ENCODE data around the gene CILP2. TPM values are rescaled to one million over a fixed set of nuclear protein-coding genes. Genes with fewer than 3 reads are reported as not detected.

Gene CILP2
- total RNA-seq, 1 donor from 2014 or later, result 0.12 TPM

DNA sequence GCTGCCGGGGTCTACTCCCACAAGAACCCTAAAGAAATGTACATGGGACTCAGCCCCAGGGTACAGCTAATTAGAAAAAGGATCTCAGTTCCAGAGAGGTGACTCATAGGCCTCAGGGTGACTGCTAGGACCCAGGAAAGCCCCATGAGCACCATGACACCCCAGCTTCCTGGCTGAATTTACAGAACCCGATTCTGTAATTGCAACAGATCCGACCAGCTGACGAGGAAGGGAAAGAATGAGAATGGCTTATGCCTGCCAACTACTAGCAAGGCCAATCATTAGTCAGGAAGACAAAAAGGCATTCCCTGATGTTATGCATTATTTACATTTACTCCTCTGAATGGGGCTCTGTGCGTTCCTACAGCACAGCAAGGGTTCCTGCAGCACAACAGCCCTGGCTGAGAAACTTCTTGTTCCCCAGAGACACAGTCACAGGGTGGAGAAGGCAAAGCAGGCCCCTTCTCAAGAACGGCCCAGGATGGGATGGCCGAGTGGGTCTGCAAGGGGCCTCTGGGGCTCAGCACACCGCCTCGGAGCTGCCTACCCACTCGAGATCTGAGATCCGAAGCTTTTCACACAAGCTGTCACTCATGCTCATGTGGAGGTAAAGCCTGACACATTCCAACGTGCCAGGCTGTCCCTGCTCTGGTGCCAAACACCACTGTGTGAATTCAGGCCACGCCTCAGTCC is 53.2 kb downstream of the CILP2 start:
- ATAC-seq, result peak; percentile 59 to 73
- no peak overlapping the region for H3K4me3 ChIP-seq
- H3K36me3 ChIP-seq, result no peaks in the 10 kb centered on the region
- peak overlapping the region; percentile 15 for H3K27ac ChIP-seq
- intact Hi-C loops (cut with DNase I), result no loop called here
- peaks cover 31% of the 10 kb centered on the region for H3K4me1 ChIP-seq
- TF ChIP-seq, protein P1, sequence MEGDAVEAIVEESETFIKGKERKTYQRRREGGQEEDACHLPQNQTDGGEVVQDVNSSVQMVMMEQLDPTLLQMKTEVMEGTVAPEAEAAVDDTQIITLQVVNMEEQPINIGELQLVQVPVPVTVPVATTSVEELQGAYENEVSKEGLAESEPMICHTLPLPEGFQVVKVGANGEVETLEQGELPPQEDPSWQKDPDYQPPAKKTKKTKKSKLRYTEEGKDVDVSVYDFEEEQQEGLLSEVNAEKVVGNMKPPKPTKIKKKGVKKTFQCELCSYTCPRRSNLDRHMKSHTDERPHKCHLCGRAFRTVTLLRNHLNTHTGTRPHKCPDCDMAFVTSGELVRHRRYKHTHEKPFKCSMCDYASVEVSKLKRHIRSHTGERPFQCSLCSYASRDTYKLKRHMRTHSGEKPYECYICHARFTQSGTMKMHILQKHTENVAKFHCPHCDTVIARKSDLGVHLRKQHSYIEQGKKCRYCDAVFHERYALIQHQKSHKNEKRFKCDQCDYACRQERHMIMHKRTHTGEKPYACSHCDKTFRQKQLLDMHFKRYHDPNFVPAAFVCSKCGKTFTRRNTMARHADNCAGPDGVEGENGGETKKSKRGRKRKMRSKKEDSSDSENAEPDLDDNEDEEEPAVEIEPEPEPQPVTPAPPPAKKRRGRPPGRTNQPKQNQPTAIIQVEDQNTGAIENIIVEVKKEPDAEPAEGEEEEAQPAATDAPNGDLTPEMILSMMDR (IDR thresholded peaks at IDR 0.05), result no peak
- no peaks in the 10 kb centered on the region for H3K9me3 ChIP-seq
- DNase-seq, result no peak
- no peaks in the 10 kb centered on the region for H3K27me3 ChIP-seq (ENCODE audit: low read depth)

DNA sequence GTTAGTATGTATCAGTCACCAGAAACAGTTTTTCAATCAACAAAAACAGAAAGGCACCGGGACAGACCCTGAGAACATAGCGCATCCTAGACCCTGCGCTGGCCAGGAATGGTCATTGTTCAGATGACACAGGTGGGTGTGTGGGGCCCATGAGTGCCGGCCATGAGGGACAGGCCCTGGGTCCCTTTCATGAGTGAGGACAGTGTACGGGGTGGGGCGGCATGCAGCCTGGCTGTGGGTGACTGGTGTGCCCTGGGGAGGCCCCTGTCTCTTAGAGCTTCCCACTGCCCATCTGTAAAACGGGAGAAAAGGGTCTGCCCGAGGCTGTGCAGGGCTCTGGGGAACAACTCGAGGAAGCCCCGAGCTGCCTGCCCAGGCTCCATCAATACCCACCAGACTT is 54.6 kb downstream of the CILP2 start:
- ATAC-seq (no peak), DNase-seq (no peak)
- Histone ChIP-seq H3K27ac (no peak overlapping the region), H3K4me3 (no peak overlapping the region), H3K27me3 (ENCODE audit: low read depth) (no peaks in the 10 kb centered on the region), H3K9me3 (no peaks in the 10 kb centered on the region), H3K36me3 (no peaks in the 10 kb centered on the region), H3K4me1 (peaks cover 32% of the 10 kb centered on the region)
- TF ChIP-seq, protein P1 (IDR thresholded peaks at IDR 0.05), result no peak
- intact Hi-C loops (cut with DNase I), result no loop called here

DNA sequence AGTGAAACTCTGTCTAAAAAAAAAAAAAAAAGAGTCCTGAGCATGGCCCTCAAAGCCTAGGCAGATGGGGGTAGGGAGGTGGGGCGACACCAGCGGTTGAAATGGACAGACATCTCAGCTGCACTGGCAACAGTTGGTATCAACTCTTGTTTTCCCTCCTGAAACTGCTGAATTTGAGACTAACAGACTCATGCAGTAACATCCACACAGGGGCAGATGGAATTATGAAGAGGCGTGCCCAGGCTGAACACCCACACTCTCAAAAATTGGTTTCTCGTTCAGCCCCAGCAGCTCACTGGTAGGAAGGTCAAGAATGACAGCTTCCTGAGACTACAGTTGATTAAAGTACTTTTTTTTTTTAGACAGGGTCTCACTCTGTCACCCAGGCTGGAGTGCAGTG is 56.3 kb downstream of the CILP2 start:
- DNase-seq, result no peak
- intact Hi-C loops (cut with DNase I), result no loop called here

DNA sequence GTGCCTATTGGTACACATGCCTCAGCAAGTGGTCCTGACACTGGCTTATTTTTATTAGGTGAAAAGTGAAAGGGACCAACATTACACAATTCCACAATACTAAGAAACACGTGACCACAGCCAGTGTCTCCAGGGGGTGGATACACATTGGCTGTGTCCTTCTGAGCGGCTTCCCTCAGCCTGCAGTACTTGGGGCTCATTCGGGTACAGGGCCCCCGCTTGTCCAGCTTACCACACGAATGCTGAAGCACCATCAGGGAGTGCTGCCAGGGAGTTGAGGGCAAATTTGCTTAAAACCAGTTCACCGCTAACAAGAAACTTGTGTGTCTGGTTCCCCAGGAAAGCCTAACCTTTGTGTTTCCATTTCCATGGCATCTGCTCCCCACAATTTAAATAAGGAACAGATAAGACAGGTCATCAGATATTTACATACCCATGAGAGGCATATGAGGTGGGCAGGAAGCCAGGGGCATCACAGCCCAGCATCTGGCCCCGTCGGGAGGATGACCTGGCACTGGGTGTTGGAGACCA is 57.2 kb downstream of the CILP2 start:
- H3K27me3 ChIP-seq (ENCODE audit: low read depth), result no peaks in the 10 kb centered on the region
- ATAC-seq, result peak; percentile 78 to 83
- no peaks in the 10 kb centered on the region for H3K9me3 ChIP-seq
- peak overlapping the region; percentile 49 for H3K27ac ChIP-seq
- intact Hi-C loops (cut with DNase I), result no loop called here
- TF ChIP-seq, protein P1 (IDR thresholded peaks at IDR 0.05), result no peak
- peaks cover 31% of the 10 kb centered on the region for H3K4me1 ChIP-seq
- DNase-seq, result peak; percentile 65
- H3K36me3 ChIP-seq, result no peaks in the 10 kb centered on the region
- H3K4me3 ChIP-seq, result no peak overlapping the region

More for the DNA sequence above, 56.3 kb downstream of the CILP2 start:
- Histone ChIP-seq H3K9me3 (no peaks in the 10 kb centered on the region), H3K4me3 (no peak overlapping the region), H3K36me3 (no peaks in the 10 kb centered on the region), H3K27me3 (ENCODE audit: low read depth) (no peaks in the 10 kb centered on the region), H3K4me1 (peaks cover 32% of the 10 kb centered on the region), H3K27ac (peak overlapping the region; percentile 49)
- ATAC-seq, result no peak
- TF ChIP-seq, protein P1 (IDR thresholded peaks at IDR 0.05), result no peak

Other genes with a start within 250 kb of the CILP2 start
- 41.4 TPM for gene SUGP1, start 217.8 kb upstream of the CILP2 start, total RNA-seq
- gene MAU2, start 217.4 kb upstream of the CILP2 start, total RNA-seq, result 69.7 TPM
- gene GATAD2A, start 132.6 kb upstream of the CILP2 start, total RNA-seq, result 84.0 TPM
- 2.9 TPM for gene TSSK6, start 22.7 kb upstream of the CILP2 start, total RNA-seq
- 218 TPM for gene NDUFA13, start 22.0 kb upstream of the CILP2 start, total RNA-seq
- 6.6 TPM for gene YJEFN3, start 9.4 kb upstream of the CILP2 start, total RNA-seq
- gene PBX4, start 80.4 kb downstream of the CILP2 start, total RNA-seq, result 3.7 TPM
- gene LPAR2, start 90.0 kb downstream of the CILP2 start, total RNA-seq, result 40.3 TPM
- 54.4 TPM for gene GMIP, start 105.4 kb downstream of the CILP2 start, total RNA-seq
- gene ATP13A1, start 125.4 kb downstream of the CILP2 start, total RNA-seq, result 71.9 TPM
- 13.1 TPM for gene ZNF101, start 130.6 kb downstream of the CILP2 start, total RNA-seq
- gene ZNF14, start 194.8 kb downstream of the CILP2 start, total RNA-seq, result 6.7 TPM

All from lower lobe of right lung (tissue), 2 donors.